Activated CD4-positive, alpha-beta T cell treated with anti-CD3 and anti-CD28 coated beads, Interleukin-2, amount 10 ng/mL, durations not matched to agents 24 days and 14 days (primary cell): ENCODE results near the gene EFEMP1. TPM values are rescaled to one million over a fixed set of nuclear protein-coding genes. Genes with fewer than 3 reads are reported as not detected.

Experiments used
- DNase-seq: peaks from one replicate; pipeline ENCODE4 v3.0.0; 2022
- H3K27ac Mint-ChIP-seq: one replicate; pipeline ENCODE4 v1.8.0; 2022; ENCODE audit warnings: mild to moderate bottlenecking, mixed read lengths
- H3K27me3 Mint-ChIP-seq: one replicate; pipeline ENCODE4 v1.8.0; 2022; ENCODE audit warnings: mixed read lengths
- H3K36me3 Mint-ChIP-seq: one replicate; pipeline ENCODE4 v1.8.0; 2022; ENCODE audit warnings: low read depth, mild to moderate bottlenecking, mixed read lengths
- H3K4me1 Mint-ChIP-seq: one replicate; pipeline ENCODE4 v1.8.0; 2021; ENCODE audit warnings: mixed read lengths
- H3K4me3 Mint-ChIP-seq: one replicate; pipeline ENCODE4 v1.8.0; 2022; ENCODE audit warnings: mild to moderate bottlenecking, moderate library complexity, mixed read lengths
- H3K9me3 Mint-ChIP-seq: one replicate; pipeline ENCODE4 v1.8.0; 2021; ENCODE audit warnings: mixed read lengths
- intact Hi-C: fragments of 100-400 bp; cut with micrococcal nuclease; formaldehyde crosslinking; loops from one replicate; pipeline ENCODE4 v1.15.1; 2023
- total RNA-seq: library from RNA; stranded (reverse); gene quantifications from 2 replicates; pipeline ENCODE4 v1.2.3, GENCODE V29; 2022

The EFEMP1 gene, protein sequence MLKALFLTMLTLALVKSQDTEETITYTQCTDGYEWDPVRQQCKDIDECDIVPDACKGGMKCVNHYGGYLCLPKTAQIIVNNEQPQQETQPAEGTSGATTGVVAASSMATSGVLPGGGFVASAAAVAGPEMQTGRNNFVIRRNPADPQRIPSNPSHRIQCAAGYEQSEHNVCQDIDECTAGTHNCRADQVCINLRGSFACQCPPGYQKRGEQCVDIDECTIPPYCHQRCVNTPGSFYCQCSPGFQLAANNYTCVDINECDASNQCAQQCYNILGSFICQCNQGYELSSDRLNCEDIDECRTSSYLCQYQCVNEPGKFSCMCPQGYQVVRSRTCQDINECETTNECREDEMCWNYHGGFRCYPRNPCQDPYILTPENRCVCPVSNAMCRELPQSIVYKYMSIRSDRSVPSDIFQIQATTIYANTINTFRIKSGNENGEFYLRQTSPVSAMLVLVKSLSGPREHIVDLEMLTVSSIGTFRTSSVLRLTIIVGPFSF
- not detected in 2 replicates for total RNA-seq

DNA sequence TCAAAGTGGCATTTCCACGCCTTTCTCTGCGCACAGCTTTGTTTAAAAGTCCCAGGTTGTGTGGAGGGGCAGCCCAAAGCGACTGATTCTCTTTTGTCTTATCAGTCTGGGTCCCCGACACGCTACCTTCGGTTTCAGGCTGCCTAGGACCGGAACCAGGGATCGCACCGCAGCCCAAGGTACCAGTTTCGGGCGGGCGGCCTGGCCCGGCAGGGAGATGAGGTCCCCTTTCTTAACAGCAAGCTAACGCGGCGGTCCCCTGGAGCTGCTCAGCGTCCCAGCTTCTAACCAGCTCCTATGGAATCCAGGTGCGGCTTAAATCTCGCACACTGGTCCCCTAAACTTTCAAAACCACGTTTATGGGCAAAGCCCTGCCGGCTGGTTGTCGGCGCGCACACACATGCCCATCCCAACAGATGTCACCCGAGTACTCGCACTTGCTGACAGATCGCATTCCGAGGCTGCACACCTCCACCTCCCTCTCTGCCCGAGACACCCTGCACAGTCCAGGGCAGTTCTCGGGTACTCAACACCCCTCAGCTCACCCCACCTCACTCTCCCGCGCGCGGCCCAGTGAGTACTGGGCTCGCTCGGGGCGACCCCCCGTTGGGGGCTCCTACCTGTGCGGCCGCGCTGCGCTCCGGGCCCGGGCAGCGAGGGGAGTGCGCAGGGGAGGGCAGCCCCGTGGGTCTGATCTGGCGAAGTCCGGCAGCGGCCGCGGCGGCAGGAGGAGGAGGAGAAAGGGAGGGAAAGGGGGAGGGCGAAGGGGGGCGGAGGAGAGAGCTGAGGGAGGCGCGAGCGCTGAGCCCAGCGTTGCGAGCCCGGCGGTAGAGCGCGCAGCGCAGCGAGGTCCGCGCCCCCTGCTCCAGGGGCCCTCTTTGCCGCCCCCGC lies at the start of gene EFEMP1:
EFEMP1 (minus strand) TSS at position 692 of the 891 bp plus-strand sequence. CDS start 1,342 bp downstream, outside the sequence.
- H3K36me3 Mint-ChIP-seq: no peaks in the 10 kb centered on the region
- no peaks in the 10 kb centered on the region for H3K9me3 Mint-ChIP-seq
- H3K4me1 Mint-ChIP-seq: no peaks in the 10 kb centered on the region
- intact Hi-C loops: no loop called here
- H3K27ac Mint-ChIP-seq: no peak within 1 kb of the TSS
- peaks cover 47% of the 10 kb centered on the region for H3K27me3 Mint-ChIP-seq
- H3K4me3 Mint-ChIP-seq: no peak within 1 kb of the TSS
- DNase-seq: no peak

DNA sequence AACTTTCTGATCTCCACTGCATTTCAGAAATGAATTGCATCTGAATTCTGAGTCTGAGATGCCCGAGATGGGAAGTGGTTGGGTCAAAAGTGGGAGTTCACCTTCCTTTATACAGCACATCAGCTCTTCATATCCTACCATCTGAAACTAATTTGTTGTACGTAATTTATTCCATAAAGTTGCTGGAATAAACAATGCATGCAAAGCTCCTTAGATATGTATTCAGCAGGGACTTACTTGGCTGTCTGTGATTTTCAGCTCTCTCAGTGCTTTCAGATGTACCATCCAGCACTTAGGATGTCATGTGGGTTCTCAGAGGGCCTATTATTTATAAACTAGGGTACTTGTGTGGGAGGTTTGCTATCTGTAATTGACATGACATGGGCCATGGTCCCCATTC lies 46.9 kb upstream of the EFEMP1 start:
- no peak overlapping the region for H3K4me3 Mint-ChIP-seq

DNA sequence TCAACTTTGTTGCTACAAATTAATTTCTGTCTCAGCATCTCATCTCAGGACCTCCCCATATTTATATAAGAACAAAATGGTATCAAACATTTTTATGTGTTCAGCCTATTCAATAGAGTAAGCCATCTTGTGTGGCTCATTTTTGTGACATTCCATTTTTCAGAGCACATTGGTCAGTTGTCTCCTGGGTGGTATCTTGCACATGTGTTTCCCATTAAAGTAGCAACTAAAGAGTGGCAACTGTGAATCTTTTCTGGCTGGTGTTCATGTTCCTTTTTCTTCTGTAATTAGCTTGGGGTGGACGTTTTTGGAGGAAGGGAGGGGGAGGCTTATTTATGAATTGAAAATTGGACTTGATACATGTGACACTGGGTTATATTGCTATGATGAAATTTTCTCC lies 45.4 kb upstream of the EFEMP1 start:
- no peak for DNase-seq
- Mint-ChIP-seq H3K36me3 (no peaks in the 10 kb centered on the region), H3K4me1 (no peaks in the 10 kb centered on the region), H3K9me3 (no peaks in the 10 kb centered on the region), H3K27ac (no peak overlapping the region), H3K27me3 (no peaks in the 10 kb centered on the region), H3K4me3 (no peak overlapping the region)
- intact Hi-C loops: no loop called here

More for the DNA sequence above, 46.9 kb upstream of the EFEMP1 start:
- H3K36me3 Mint-ChIP-seq: no peaks in the 10 kb centered on the region
- no peaks in the 10 kb centered on the region for H3K4me1 Mint-ChIP-seq
- H3K27me3 Mint-ChIP-seq: no peaks in the 10 kb centered on the region
- DNase-seq: no peak
- no peak overlapping the region for H3K27ac Mint-ChIP-seq
- intact Hi-C loops: no loop called here
- no peaks in the 10 kb centered on the region for H3K9me3 Mint-ChIP-seq

DNA sequence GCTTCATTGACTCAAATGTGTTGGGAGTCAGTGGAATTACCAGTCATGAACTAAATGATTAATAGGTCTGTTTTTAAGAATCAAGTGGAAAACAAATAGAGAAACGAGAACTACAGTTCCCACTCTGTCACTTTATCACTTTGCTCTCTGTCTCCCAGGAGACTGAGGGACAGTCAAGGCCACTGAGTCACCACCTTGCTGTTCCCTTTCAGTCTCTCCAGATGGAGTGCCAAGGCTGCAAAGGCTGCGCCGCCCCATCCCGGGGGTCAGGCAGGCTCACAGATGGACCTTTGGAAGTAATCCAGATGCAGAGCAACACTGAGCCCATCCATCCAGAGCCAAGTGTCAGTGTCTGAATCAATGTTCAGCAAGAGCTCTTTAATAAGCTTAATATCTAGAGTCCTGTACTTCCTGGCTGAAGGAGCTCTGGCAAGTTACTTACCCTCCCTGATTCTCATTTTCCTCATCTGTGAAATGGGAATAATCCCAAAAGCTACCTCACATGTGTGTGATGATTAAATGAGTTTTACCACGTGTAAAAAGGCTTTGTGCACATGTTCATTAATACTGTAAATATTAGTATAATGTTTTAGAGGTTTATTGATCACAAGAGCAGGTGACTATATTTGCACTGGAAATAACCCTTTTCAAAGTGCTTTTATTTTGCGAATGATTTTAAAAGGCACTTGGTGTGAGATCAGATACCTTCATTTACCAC lies 43.0 kb upstream of the EFEMP1 start:
- Mint-ChIP-seq H3K4me1 (no peaks in the 10 kb centered on the region), H3K4me3 (no peak overlapping the region), H3K27me3 (no peaks in the 10 kb centered on the region), H3K27ac (no peak overlapping the region), H3K36me3 (no peaks in the 10 kb centered on the region), H3K9me3 (no peaks in the 10 kb centered on the region)
- no peak for DNase-seq
- intact Hi-C loops: no loop called here

DNA sequence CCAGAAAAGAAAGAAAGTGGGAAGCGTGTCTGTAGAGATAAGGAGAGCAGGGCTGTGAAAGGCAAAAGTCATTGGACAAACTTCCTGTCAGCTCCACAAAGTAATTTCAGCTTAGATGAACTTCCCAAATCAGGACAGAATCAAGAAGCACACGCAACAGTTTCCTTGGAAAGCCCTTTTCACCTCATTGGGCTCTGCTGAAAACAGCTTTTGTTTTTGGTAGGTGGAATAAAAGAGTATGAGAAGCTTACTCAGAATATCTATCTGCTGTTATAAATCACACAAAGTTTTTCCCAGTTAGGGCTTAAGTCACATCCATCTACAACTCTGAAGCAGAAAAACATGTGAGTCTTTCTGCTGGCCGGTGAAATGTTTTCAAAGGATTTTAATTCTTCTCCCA lies 42.4 kb upstream of the EFEMP1 start:
- Mint-ChIP-seq H3K27ac (no peak overlapping the region), H3K36me3 (no peaks in the 10 kb centered on the region), H3K9me3 (no peaks in the 10 kb centered on the region), H3K4me3 (no peak overlapping the region), H3K4me1 (no peaks in the 10 kb centered on the region), H3K27me3 (no peaks in the 10 kb centered on the region)
- intact Hi-C loops: no loop called here
- DNase-seq: no peak

DNA sequence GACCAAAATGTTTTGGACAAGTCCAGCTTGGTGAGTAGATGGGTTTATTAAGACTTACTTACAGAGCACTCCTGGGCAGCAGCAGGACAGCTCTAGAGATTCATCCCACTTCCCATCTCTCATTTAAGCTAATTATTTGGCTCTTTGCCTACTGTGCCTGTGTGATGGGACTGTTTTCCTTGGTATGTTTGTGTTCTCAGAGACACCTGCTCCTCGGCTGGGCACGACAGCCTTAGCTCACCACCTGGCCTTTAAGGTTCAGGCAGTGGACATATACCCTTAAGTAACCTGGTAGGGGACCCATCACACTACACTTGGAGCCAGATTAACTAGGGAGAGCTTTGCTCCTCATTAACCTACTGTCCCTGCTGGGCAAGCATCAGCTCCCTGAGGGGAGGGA lies 41.7 kb upstream of the EFEMP1 start:
- no peaks in the 10 kb centered on the region for H3K4me1 Mint-ChIP-seq
- DNase-seq: no peak
- intact Hi-C loops: no loop called here
- no peak overlapping the region for H3K4me3 Mint-ChIP-seq
- H3K9me3 Mint-ChIP-seq: no peaks in the 10 kb centered on the region
- no peak overlapping the region for H3K27ac Mint-ChIP-seq
- no peaks in the 10 kb centered on the region for H3K27me3 Mint-ChIP-seq
- H3K36me3 Mint-ChIP-seq: no peaks in the 10 kb centered on the region

DNA sequence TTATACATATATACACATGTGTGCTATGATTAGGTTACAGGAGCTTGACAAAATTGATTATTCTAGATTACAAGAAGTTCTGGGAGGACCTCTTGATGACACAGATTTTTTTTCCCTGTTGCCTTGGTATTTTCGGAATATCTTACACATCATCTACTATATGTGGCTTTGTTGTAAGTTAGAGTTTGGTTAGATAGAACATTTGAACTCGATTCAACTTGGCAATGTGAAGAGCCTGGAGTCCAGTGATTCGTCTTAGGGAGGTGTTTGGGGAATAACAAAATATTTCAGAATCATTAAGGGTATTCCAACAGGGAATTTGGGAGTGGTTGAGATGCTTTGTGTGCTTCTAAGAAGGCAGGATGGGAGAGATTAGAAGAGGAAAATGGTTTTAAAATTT lies 39.3 kb upstream of the EFEMP1 start:
- H3K4me1 Mint-ChIP-seq: no peaks in the 10 kb centered on the region
- intact Hi-C loops: no loop called here
- no peaks in the 10 kb centered on the region for H3K36me3 Mint-ChIP-seq
- H3K27me3 Mint-ChIP-seq: no peaks in the 10 kb centered on the region
- no peaks in the 10 kb centered on the region for H3K9me3 Mint-ChIP-seq
- no peak for DNase-seq
- no peak overlapping the region for H3K27ac Mint-ChIP-seq
- no peak overlapping the region for H3K4me3 Mint-ChIP-seq

DNA sequence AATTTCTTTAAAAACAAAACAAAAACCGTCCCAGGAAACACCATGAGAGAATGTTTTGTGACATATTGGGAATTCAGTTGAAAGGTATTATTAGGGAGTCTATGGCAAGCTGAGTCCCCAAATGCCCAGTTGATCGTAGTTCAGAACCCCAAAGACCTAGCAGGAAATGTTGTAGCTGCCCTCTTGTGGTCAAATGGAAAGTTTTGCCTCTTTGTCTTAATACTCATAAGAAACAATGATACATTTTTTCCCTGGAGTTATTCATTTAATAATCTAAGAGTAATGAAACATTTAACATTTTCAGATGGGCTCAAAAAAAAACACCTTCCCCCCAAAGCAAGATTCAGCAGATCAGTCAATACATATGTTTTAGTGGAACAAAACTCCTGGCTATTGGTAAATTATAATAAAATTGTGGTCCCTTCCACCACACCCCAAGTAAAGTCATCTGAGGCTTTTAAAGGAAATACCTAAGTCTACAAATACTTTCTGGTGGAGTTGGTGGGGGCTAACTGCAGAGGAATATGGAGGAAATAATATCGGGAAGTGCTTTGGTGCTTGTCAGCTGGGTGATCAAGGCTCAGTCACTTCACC lies 37.8 kb upstream of the EFEMP1 start:
- DNase-seq: no peak
- no peaks in the 10 kb centered on the region for H3K36me3 Mint-ChIP-seq
- H3K9me3 Mint-ChIP-seq: no peaks in the 10 kb centered on the region
- H3K27ac Mint-ChIP-seq: no peak overlapping the region
- intact Hi-C loops: loop anchor here (1.0 kb wide), 1 partner anchor 243 kb away; no protein-coding TSS in a partner anchor
- H3K4me1 Mint-ChIP-seq: no peaks in the 10 kb centered on the region
- H3K27me3 Mint-ChIP-seq: no peaks in the 10 kb centered on the region
- no peak overlapping the region for H3K4me3 Mint-ChIP-seq

DNA sequence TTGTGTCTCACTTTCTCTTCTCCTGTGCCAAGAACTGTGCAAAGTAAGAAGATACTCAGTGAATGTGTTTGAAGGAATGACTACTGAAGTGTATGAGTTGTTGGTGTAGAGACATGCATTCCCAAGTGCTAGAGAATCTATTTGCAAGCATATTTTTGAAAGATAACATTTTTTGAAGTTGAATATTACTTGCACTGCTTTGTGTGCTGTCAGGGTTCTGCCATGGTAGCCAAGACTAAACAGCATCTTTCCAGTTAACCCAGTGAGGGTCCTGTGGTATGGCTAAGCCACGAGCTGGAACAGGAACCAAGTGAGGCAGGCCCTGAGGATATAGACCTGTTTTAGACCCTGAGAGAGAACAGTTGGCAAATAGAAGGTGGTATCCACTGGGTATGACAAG lies 35.2 kb upstream of the EFEMP1 start:
- Mint-ChIP-seq H3K27ac (no peak overlapping the region), H3K27me3 (no peaks in the 10 kb centered on the region), H3K9me3 (no peaks in the 10 kb centered on the region), H3K4me1 (no peaks in the 10 kb centered on the region), H3K4me3 (no peak overlapping the region), H3K36me3 (no peaks in the 10 kb centered on the region)
- DNase-seq: no peak
- intact Hi-C loops: no loop called here

DNA sequence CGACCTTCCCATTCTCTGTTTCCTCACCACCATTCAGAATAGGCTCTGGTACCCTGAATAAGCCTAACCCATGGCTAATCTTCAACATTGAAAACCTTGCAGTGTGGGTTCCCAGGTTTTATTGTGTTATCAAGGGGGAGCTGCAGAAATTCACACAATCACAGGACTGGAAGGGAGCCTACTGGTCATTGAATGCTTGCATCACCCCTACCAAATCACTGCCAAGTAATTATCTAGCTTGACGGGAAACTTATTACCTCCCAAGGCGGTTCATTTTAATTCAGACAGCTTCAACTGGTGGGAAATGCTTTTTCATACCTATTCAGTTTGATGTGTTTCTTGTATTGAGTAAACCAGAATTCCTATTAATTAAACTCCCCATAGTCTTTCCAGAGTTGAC lies 33.6 kb upstream of the EFEMP1 start:
- Mint-ChIP-seq H3K9me3 (no peaks in the 10 kb centered on the region), H3K27me3 (no peaks in the 10 kb centered on the region), H3K27ac (no peak overlapping the region), H3K36me3 (no peaks in the 10 kb centered on the region), H3K4me1 (no peaks in the 10 kb centered on the region), H3K4me3 (no peak overlapping the region)
- intact Hi-C loops: no loop called here
- DNase-seq: no peak

DNA sequence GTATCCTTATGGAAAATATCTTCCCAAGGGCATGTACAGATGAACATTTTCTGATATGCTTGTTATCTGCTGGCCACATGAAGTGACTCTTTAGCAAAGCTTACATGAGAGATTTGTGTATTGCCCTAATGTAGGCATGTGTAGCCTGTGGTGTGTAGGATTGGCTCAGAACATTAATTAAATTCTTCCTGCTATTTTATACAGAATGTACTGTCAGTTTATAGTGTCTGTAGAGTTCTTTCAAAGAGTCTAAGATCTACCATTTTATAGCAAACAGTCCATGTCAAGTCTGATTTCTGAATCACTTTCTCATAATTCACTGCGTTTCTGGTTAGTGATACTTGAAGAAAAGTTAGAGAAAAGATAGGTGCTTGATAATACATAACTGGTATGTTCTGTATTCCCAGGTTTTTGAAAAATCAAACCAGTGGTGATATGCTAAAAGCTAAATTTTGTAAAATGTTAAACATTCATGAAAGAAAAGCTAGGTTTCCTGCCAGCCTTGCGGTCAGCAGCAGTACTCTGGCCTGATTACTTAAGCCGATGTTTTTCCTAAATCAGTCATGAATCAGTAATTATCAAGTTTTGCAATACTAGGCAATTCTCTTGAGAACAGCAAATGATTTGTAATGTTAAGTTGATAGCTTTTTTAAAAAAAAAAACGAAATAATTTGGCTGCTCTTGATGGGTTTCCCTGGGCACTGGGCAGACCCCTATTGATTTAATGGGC lies 30.9 kb upstream of the EFEMP1 start:
- Mint-ChIP-seq H3K27me3 (no peaks in the 10 kb centered on the region), H3K36me3 (no peaks in the 10 kb centered on the region), H3K27ac (no peak overlapping the region), H3K4me1 (no peaks in the 10 kb centered on the region), H3K9me3 (no peaks in the 10 kb centered on the region), H3K4me3 (no peak overlapping the region)
- DNase-seq: peak; percentile 2
- intact Hi-C loops: no loop called here

DNA sequence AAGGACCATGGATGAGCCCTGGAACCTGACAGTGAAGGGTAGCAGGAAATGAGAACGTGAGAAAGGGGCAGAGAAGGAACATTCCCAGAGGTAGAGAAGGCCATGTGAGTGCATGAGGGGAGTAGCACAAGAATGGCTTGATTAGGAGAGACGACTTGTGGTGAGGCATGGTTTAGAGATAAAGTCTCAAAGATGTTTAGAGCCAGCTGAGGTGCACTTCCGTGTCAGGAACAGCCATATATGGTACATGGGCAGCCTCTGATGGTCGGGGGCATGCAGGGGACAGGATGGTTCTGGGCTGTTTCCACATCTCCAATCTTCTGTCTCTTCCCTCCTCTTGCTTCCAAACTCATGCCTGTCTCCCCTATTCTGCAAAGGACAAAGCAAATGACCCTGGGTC lies 28.8 kb upstream of the EFEMP1 start:
- Mint-ChIP-seq H3K27ac (no peak overlapping the region), H3K36me3 (no peaks in the 10 kb centered on the region), H3K4me1 (no peaks in the 10 kb centered on the region), H3K4me3 (no peak overlapping the region), H3K27me3 (peaks cover 2% of the 10 kb centered on the region), H3K9me3 (no peaks in the 10 kb centered on the region)
- intact Hi-C loops: no loop called here
- peak; percentile 21 for DNase-seq

DNA sequence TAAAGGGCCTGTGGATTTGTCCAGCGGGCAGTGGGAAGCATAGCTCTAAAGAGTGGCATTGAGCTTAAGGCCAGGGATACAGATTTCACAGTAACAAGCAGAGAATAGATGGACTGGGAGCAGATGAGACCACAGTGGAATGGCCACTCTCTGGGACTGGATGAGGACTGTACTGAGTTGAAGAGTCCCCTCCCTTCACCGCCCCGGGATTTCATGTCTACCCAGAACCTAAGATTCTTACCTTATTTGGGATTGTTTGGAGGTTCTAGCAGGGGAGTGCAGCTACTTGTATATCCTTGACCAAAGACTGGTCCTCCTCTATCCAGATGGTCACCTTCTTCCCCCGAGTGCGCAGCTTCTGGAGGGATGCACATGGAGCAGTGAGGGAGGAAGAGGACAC lies 28.0 kb upstream of the EFEMP1 start:
- H3K27ac Mint-ChIP-seq: no peak overlapping the region
- no peaks in the 10 kb centered on the region for H3K4me1 Mint-ChIP-seq
- H3K4me3 Mint-ChIP-seq: no peak overlapping the region
- no peaks in the 10 kb centered on the region for H3K9me3 Mint-ChIP-seq
- H3K36me3 Mint-ChIP-seq: no peaks in the 10 kb centered on the region
- intact Hi-C loops: no loop called here
- peaks cover 4% of the 10 kb centered on the region for H3K27me3 Mint-ChIP-seq
- peak; percentile 30 for DNase-seq
